Small intestine (tissue), 7 donors: ENCODE data around the gene HSPE1. TPM values are rescaled to one million over a fixed set of nuclear protein-coding genes. Genes with fewer than 3 reads are reported as not detected.

Experiments
- DNase-seq, 2 donors: peaks; one replicate each; pipeline versions ENCODE4 v3.0.0 to v3.0.0-alpha.2; 2013
- FAIRE-seq: peaks from 2 replicates; lab custom pipeline; 2012; peaks lifted over from hg19 to GRCh38; lab: Jason Lieb, UNC
- H3K27ac ChIP-seq, 3 donors: one replicate each; pipeline ENCODE4 v1.5.1; 2013; ENCODE audit warnings: low read length in 2 of 3, mild to moderate bottlenecking in 2 of 3, control low read depth in 1 of 3, inconsistent platforms in 1 of 3, low read depth in 1 of 3, moderate library complexity in 1 of 3
- H3K27me3 ChIP-seq, 3 donors: one replicate each; pipeline ENCODE4 v1.6.1; 2013; ENCODE audit warnings: low read length in 3 of 3, inconsistent platforms in 1 of 3; ENCODE audit not compliant: control insufficient read depth in 3 of 3, insufficient read depth in 3 of 3
- H3K36me3 ChIP-seq, 3 donors: one replicate each; pipeline ENCODE4 v1.6.1; 2013; ENCODE audit warnings: low read length in 3 of 3, inconsistent platforms in 1 of 3, low read depth in 1 of 3, mild to moderate bottlenecking in 1 of 3, moderate library complexity in 1 of 3; ENCODE audit not compliant: control insufficient read depth in 3 of 3, insufficient read depth in 2 of 3
- H3K4me1 ChIP-seq, 3 donors: one replicate each; pipeline ENCODE4 v1.6.1; 2013; ENCODE audit warnings: low read length in 2 of 3, inconsistent platforms in 1 of 3, low read depth in 1 of 3, mild to moderate bottlenecking in 1 of 3, moderate library complexity in 1 of 3; ENCODE audit not compliant: control insufficient read depth in 3 of 3, insufficient read depth in 2 of 3
- H3K4me3 ChIP-seq, 3 donors: one replicate each; pipeline ENCODE4 v1.5.1; 2013; ENCODE audit warnings: low read length in 3 of 3, control low read depth in 1 of 3, inconsistent platforms in 1 of 3, low read depth in 1 of 3, mild to moderate bottlenecking in 1 of 3, moderate library complexity in 1 of 3
- H3K9me3 ChIP-seq, 2 donors: one replicate each; pipeline ENCODE4 v1.6.1; 2013; ENCODE audit warnings: low read depth in 1 of 2, low read length in 1 of 2; ENCODE audit not compliant: control insufficient read depth in 2 of 2, insufficient read depth in 1 of 2
- WGBS, 3 donors: extraction: QIAGEN DNeasy Blood & Tissue Kit; methylation state at CpG; one replicate each; pipeline ENCODE4 v1.1.7; 2013; 5-methylcytosine and 5-hydroxymethylcytosine counted together
- polyA plus RNA-seq, 4 donors: library from polyadenylated mRNA; stranded (reverse) in 3 of 4; unstranded in 1 of 4; fragments of 200-250 nt in 3 of 4; fragments of 120-200 nt in 1 of 4; gene quantifications; one replicate each; pipeline versions ENCODE4 v1.2.1 to v1.2.3, GENCODE V29; 2013
- donor health status: healthy with polysubstance abuse.
- donor health status: control.
- donor health status: control.
- donor health status: Bipolar disorder and iron deficiency.
- donor health status: healthy.

HSPE1 gene
- polyA plus RNA-seq, 4 donors, result 132 to 259 (median 226) TPM

DNA sequence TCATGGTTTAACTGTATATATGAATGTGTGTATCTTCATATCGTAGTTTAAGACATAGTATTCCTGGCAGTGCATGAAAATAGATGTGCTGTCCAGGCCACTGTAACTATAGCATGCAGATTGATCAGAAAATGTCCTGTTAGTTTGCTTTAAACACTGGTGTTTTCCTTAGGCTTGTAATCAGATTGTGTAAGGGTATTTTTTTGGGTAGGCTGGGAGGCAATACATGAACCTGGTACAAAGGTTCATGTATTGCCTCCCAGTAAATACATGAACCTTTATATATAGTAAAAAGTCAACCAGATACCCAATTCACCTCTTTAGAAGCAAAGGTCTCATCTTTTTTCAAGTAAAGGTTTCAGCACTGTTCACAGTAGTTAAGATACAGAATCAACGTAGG is 45.3 kb upstream of the HSPE1 start:
- 57 to 74% (median 72%) methylated on average over 2 of the region's 2 CpGs for WGBS, 3 donors
- Histone ChIP-seq H3K27me3 (no peaks in the 10 kb centered on the region), H3K4me3 (peak overlapping the region in 1 of 3 donors; percentile 78), H3K4me1 (peaks cover 4 to 7% (median 6%) of the 10 kb centered on the region in 3 donors), H3K27ac (no peak overlapping the region), H3K36me3 (peaks cover 0 to 3% (median under 1%) of the 10 kb centered on the region in 3 donors), H3K9me3 (no peaks in the 10 kb centered on the region)
- FAIRE-seq, result no peak
- no peak for DNase-seq

DNA sequence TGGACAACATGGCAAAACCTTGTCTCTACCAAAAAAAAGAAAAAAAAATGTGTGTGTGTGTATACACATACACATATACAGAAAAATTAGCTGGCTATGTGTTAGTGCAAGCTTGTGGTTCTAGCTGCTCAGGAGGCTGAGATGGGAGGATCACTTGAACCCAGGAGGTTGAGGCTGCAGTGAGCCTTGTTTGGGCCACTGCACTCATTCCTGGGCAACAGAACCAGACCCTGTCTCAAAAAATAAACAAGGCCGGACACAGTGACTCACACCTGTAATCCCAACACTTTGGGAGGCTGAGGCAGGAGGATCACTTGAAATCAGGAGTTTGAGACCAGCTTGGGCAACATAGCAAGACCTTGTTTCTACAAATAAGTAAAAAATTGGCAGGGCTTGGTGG is 44.8 kb upstream of the HSPE1 start:
- H3K36me3 ChIP-seq, result peaks cover 0 to 6% (median 2%) of the 10 kb centered on the region in 3 donors
- no peaks in the 10 kb centered on the region for H3K27me3 ChIP-seq
- no peak overlapping the region for H3K27ac ChIP-seq
- H3K9me3 ChIP-seq, result no peaks in the 10 kb centered on the region
- DNase-seq, result no peak
- no peak overlapping the region for H3K4me3 ChIP-seq
- WGBS, 3 donors, result 100% methylated on average over 1 of the region's 1 CpG
- no peak for FAIRE-seq
- peaks cover 4 to 7% (median 6%) of the 10 kb centered on the region in 3 donors for H3K4me1 ChIP-seq

DNA sequence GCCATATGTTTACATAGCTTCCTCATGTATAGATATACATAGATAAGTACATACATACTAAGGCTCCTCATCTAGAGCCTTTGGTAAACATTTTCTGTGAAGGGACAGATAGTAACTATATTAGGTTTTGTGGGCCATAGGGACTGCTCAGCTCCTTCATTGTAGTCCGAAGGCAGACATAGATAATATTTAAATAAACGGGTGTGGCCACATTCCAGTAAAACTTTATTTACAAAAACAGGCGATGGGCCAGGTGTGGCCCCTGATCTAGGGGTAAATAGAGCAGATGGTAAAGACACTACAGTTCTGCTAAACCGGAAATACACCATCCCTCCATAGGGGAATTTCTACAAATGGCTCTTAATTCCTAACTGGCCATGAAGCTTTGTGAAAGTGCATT is 39.5 kb upstream of the HSPE1 start:
- Histone ChIP-seq H3K27me3 (no peaks in the 10 kb centered on the region), H3K27ac (peak overlapping the region in 2 of 3 donors; percentile 52 to 60), H3K9me3 (no peaks in the 10 kb centered on the region), H3K4me1 (peaks cover 0 to 8% (median 4%) of the 10 kb centered on the region in 3 donors), H3K4me3 (no peak overlapping the region), H3K36me3 (peaks cover 9 to 28% (median 10%) of the 10 kb centered on the region in 3 donors)
- peak; percentile 34 to 36 for DNase-seq
- FAIRE-seq, result no peak
- 39 to 70% (median 64%) methylated on average over 4 of the region's 4 CpGs for WGBS, 3 donors

DNA sequence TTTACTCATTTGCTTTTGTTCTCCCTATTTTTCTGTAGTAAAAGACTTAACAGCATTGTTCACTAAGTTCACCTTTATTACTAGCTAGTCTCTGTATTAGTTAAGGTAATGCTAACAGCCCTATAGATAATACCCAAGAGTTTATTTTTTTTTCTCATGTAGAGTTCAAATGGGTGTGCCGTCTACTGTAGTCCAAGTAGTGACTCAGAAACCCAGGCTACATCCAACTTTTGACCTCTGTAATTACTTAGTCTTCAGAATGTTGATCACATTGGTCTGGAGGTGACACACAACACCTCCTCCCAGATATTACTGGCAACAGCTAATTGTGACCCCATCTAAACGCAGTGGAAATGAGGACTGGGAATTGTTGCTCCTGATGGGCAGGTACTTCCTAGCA is 39.1 kb upstream of the HSPE1 start:
- H3K27me3 ChIP-seq, result no peaks in the 10 kb centered on the region
- peaks cover 9 to 30% (median 11%) of the 10 kb centered on the region in 3 donors for H3K36me3 ChIP-seq
- peak overlapping the region; percentile 8 to 60 (median 52) for H3K27ac ChIP-seq
- 31 to 75% (median 63%) methylated on average over 2 of the region's 2 CpGs for WGBS, 3 donors
- no peaks in the 10 kb centered on the region for H3K9me3 ChIP-seq
- peak; percentile 57 to 86 for DNase-seq
- peaks cover 0 to 8% (median 4%) of the 10 kb centered on the region in 3 donors for H3K4me1 ChIP-seq
- FAIRE-seq, result no peak
- no peak overlapping the region for H3K4me3 ChIP-seq

DNA sequence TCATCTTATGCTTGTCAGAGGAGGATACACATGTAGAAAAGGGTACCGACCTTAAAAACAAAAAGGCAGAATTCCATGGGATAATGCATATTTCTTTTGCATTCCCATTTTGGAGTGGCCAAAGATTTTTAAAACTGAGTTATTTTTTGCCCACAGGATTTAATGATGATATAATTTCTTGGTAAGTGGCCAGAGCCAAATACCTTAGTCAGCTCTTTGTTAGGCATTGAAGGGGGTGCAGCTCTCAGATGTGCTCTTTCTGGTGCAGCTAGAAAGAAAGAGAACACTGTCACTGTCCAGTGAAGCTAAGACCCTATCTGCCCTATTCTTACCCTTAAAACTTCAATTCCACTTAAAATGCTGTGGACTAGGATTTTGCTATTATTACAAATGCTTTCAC is 36.0 kb upstream of the HSPE1 start:
- H3K27ac ChIP-seq, result no peak overlapping the region
- no peak for FAIRE-seq
- no peak for DNase-seq
- peaks cover 9 to 46% (median 13%) of the 10 kb centered on the region in 3 donors for H3K36me3 ChIP-seq
- H3K4me1 ChIP-seq, result peaks cover 0 to 8% (median 2%) of the 10 kb centered on the region in 3 donors
- no peaks in the 10 kb centered on the region for H3K9me3 ChIP-seq
- H3K4me3 ChIP-seq, result no peak overlapping the region
- H3K27me3 ChIP-seq, result no peaks in the 10 kb centered on the region
- 74 to 93% (median 83%) methylated on average over 1 of the region's 1 CpG for whole genome bisulfite sequencing, 3 donors

DNA sequence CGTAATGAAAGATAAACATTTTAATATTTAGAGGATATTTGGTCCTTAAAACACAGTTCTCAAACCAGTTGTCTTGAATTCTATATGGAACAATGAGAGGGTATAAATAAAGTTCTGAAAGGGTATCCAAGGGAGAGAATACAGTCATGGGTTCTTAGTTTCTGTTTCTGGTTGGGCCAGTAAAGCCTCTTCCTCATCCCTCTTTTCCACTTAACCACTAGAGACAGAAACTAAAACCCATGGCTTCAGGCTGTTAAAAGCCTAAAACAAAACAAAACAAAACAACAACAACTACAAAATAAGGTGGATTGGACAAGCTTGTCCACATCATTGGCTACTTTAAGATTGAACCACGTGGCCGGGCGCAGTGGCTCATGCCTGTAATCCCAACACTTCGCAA is 28.0 kb upstream of the HSPE1 start:
- Histone ChIP-seq H3K27ac (no peak overlapping the region), H3K4me3 (no peak overlapping the region), H3K36me3 (peaks cover 11 to 54% (median 16%) of the 10 kb centered on the region in 3 donors), H3K27me3 (no peaks in the 10 kb centered on the region), H3K9me3 (no peaks in the 10 kb centered on the region), H3K4me1 (no peaks in the 10 kb centered on the region)
- 95 to 99% (median 98%) methylated on average over 5 of the region's 5 CpGs for WGBS, 3 donors
- DNase-seq (no peak), FAIRE-seq (no peak)

DNA sequence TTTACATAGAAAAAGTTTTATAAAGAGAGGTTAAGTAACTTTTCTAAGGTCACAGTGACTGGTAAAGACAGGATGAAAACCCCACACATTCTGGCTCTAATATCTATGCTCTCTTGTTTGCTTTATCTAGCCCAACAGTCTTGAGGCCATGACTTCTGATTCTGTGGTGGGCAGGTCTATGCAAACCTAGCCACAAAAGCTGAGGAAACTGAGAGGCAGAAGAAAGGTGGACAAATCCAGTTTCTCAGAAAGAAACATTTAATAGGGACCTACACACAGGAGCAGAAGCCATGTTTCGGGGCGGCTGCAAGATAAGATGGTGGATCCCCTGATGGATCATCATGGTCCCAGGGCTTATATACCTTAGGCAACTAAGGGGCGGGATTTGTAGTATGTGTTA is 22.4 kb upstream of the HSPE1 start:
- H3K4me1 ChIP-seq, result peaks cover 0 to 3% (median 3%) of the 10 kb centered on the region in 3 donors
- H3K27me3 ChIP-seq, result no peaks in the 10 kb centered on the region
- peaks cover 14 to 36% (median 17%) of the 10 kb centered on the region in 3 donors for H3K36me3 ChIP-seq
- no peak overlapping the region for H3K4me3 ChIP-seq
- no peak for DNase-seq
- FAIRE-seq, result no peak
- 96 to 99% (median 98%) methylated on average over 3 of the region's 3 CpGs for WGBS, 3 donors
- no peak overlapping the region for H3K27ac ChIP-seq
- H3K9me3 ChIP-seq, result peaks cover 0 to 4% of the 10 kb centered on the region in 2 donors

DNA sequence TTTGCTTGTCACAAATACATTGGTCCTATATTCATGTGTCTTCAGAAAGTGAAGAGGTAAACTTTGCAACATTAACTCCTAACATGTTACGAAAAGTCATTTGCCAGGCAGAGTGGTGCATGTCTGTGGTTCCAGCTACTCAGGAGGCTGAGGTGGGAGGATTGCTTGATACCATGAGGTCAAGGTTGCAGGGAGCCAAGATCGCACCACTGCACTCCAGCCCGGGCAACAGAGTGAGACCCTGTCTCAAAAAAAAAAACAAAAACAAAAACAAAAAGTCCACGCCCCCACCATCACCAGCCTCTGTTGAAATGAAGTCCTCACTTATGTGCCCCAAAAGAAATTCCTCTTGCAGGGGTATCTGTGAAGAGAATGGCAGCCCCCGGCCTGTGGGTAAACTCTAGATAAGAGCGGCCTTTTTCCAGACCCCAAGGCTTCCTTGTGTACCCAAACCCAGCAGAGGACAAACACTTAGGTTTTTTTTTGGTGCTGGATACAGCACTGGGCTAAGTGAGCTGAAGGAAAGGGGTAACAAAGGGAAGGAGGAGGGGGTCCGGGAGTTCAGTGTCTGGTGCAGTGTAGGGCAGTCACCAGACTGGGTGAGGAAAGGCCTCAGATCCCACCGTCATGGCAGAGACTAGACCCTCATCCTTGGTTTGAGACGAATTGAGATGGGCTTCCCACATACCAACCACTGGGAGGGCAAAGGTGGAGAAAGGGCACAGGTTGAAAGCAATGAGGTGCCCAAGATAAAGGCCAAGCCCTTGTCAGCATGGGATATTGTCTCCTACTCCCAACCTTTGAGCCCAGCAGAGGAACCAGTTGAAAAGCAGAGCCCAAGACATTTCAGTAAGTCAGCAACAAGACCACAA is 19.8 kb upstream of the HSPE1 start:
- Histone ChIP-seq H3K27ac (no peak overlapping the region), H3K4me3 (no peak overlapping the region), H3K36me3 (peaks cover 11 to 33% (median 13%) of the 10 kb centered on the region in 3 donors), H3K9me3 (peaks cover 0 to 15% of the 10 kb centered on the region in 2 donors), H3K27me3 (no peaks in the 10 kb centered on the region), H3K4me1 (peaks cover 0 to 3% (median 3%) of the 10 kb centered on the region in 3 donors)
- DNase-seq (peak in 1 of 2 donors; percentile 31), FAIRE-seq (no peak)
- WGBS, 3 donors, result 93 to 94% (median 93%) methylated on average over 9 of the region's 9 CpGs
